ENCODE results near the gene PAFAH1B2. TPM values are rescaled to one million over a fixed set of nuclear protein-coding genes. Genes with fewer than 3 reads are reported as not detected.

Gene PAFAH1B2, protein sequence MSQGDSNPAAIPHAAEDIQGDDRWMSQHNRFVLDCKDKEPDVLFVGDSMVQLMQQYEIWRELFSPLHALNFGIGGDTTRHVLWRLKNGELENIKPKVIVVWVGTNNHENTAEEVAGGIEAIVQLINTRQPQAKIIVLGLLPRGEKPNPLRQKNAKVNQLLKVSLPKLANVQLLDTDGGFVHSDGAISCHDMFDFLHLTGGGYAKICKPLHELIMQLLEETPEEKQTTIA
- 228 and 242 TPM in 2 replicates for total RNA-seq

GRCh38 chr11:117143871-117144476 is at the start of gene PAFAH1B2:
PAFAH1B2 (plus strand) TSS chr11:117144287; CDS start chr11:117152448, 8,161 bp downstream.

GRCh38 chr11:117098269-117099232 is 45.5 kb upstream of the PAFAH1B2 start, which contains the start of gene SIK3:
SIK3 (minus strand) TSS chr11:117098428; CDS start chr11:117098415, 13 bp downstream.

DNA sequence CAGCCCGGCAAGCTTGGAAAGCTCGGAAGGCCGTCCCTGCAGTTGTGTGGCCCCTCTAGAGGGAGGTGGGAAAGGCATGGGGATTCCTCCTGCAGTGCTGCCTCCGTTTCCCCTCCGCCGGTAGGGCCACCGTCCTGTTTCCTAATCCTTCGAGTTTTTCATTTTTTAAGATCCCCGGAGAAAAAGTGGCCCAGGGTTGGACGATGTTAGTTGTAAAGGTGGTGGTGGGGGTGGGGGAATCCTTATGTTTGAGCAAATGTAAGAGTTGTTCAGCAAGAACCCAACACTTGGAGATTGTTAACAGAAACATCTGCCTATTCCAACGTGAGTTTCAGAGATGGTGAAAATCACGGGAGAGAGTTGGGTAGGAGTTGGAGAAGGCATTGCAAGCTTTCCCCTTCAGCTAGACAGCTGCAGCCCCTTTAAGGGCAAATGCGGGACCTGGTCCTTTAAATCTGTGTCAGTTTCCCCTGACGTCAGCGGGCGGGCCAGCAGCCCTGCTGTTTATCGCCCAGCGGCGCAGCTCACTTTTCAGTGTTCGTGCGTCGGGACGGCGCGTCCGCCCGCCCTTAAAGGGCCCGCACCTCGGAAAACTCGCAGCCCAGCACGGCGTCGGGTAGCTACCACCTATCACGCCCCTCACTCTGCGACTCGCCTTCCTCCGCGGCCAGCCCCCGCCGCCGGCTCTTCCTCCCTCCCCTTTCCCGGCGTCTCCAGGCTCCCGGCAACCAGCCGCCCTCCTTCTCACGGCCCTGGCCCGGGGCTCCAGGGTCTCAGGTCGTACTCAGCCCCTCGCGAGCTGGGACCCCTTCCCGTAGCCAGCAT is 34.3 kb downstream of the PAFAH1B2 start, which contains the start of gene SIDT2:
SIDT2 (plus strand) TSS at position 534 of the 825 bp plus-strand sequence. CDS start 521 bp downstream, outside the sequence.

GRCh38 chr11:117199053-117199915 is 55.2 kb downstream of the PAFAH1B2 start, which contains the start of gene TAGLN:
TAGLN (plus strand) TSS chr11:117199370; CDS start chr11:117203014, 3,644 bp downstream.

Other genes starting within 250 kb of the PAFAH1B2 start
- 21.0 and 23.1 TPM in 2 replicates for gene SIK3, start 45.9 kb upstream of the PAFAH1B2 start, total RNA-seq
- 11.0 and 12.8 TPM in 2 replicates for gene SIDT2, start 34.5 kb downstream of the PAFAH1B2 start, total RNA-seq
- 2.8 and 11.7 TPM in 2 replicates for gene TAGLN, start 55.1 kb downstream of the PAFAH1B2 start, total RNA-seq
- gene PCSK7, start 87.8 kb downstream of the PAFAH1B2 start, total RNA-seq: 40.2 and 41.1 TPM in 2 replicates
- 16.0 and 17.2 TPM in 2 replicates for gene RNF214, start 88.4 kb downstream of the PAFAH1B2 start, total RNA-seq
- gene BACE1-AS, start 147.1 kb downstream of the PAFAH1B2 start, total RNA-seq: 5.1 and 5.2 TPM in 2 replicates
- gene BACE1, start 172.0 kb downstream of the PAFAH1B2 start, total RNA-seq: 14.2 and 17.5 TPM in 2 replicates
- gene CEP164, start 183.6 kb downstream of the PAFAH1B2 start, total RNA-seq: 33.5 and 41.9 TPM in 2 replicates

Data from thoracic aorta endothelial cell (primary cell).